Glomerular endothelial cell (primary cell): ENCODE data around the gene CORO2B. TPM values are rescaled to one million over a fixed set of nuclear protein-coding genes. Genes with fewer than 3 reads are reported as not detected.
"Not testable (repeated sequence)": the region's sequence is repeated elsewhere in the genome, so short reads cannot be mapped to it uniquely, and the experiment has no call there.

ENCODE experiments used
- DNase-seq: peaks from one replicate; pipeline ENCODE4 v3.0.0-alpha.2; 2011; ENCODE audit warnings: low read depth, low spot score; ENCODE audit errors: extremely low read depth
- total RNA-seq: library from RNA; depleted of rRNA; stranded (reverse); fragments of >200 nt; gene quantifications from 2 replicates; pipeline ENCODE4 v1.2.3, GENCODE V29; 2015

The CORO2B gene
- total RNA-seq, 1 donor from 2014 or later: 7.8 TPM

DNA sequence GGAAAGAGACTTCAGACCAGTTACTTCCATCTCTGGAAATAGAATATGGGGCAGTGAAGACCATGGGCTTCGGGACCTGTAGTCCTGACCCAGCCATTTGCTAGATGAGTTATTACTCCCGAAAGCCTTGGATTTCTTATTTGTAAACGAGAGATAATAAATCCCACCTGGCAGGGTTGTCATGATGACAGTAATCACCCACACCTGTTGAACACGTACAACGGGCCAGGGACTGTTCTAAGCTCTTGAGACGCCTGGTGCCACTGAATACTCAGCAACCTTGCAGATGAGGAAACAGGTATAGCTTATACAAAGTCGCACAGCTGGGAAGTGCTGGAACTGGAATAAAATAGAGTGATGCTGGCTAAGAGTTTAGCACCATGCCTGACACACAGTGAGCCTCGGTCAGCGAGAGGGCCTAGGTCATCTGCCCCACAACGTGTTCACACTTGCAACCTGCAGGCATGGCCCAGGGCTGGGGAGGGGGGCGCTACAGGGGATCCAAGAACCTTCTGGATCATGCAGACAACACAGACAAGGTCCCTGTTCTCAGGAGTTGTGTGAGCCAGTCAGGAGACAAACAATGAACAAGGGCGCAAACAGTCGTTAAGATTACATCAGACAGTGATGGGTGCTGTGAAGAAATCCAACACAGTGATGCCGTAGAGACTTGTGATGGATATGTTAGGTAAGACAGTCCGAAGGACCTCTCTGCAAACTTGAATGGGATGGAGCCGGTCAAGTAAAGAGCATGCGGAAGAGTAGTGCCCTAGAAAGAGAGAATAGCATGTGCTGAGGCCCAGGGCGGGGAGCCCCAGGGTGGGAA is 89.2 kb downstream of the CORO2B start:
- DNase-seq: no peak

DNA sequence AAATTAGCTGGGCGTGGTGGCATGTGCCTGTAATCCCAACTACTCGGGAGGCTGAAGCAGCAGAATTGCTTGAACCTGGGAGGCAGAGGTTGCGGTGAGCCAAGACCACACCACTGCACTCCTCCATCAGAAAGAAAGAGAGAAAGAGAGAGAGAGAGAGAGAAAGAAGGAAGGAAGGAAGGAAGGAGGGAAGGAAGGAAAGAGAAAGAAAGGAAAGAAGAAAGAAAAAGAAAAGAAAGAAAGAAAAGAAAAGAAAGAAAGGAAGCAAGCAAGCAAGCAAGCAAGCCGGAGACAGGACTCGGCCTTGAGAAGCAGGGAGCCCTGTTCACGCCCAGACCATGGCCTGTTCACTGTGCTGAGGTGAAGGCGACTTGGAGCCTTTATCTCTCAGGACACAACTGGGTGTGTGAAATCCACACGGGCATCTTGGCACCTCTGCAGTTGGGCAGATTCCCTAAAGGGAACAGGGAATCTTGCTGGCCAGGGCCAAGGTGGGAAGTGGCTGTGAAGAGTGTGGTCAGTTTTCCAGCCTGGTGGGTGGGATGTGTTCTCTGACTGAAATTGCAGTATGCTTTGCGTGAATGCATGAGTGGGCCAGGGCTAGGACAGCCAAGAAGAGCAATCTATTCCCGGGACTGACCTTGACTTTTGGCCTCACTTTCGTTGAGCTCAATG is 90.3 kb downstream of the CORO2B start:
- no peak for DNase-seq

DNA sequence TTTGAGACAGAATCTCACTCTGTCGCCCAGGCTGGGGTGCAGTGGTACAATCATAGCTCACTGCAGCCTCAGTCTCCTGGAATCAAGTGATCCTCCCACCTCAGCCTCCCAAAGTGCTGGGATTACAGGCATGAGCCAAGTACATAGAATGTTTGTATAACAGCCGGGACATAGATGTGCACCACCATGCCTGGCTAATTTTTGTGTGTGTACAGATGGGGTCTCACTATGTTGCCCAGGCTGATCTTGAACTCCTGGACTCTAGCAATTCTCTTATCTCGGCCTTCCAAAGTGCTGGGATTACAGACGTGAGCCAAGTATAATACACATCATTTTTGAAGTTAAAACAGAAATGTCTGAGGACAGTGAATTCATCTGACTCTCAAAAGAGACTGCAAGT is 93.5 kb downstream of the CORO2B start:
- no peak for DNase-seq

DNA sequence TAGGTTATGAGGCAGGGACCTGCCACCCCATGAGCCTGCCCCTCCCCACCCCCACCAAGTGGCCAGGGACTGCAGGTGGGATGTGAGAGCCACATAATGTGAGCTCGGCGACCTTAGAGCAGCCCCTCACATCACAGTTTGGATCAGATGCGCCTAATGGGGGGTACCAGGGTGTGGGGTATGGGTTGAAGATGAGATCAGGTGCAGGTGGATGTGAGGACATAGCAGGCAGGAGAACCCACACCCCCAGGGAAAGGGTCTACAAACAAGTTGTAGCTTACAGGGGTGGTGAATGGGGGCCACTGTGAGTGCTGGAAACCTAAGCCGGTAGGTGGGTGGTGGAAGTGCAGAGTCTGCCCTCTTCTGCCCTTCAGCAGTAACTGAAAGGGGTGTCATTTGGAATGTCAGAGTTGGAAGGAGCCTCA is 94.0 kb downstream of the CORO2B start:
- DNase-seq: no peak

DNA sequence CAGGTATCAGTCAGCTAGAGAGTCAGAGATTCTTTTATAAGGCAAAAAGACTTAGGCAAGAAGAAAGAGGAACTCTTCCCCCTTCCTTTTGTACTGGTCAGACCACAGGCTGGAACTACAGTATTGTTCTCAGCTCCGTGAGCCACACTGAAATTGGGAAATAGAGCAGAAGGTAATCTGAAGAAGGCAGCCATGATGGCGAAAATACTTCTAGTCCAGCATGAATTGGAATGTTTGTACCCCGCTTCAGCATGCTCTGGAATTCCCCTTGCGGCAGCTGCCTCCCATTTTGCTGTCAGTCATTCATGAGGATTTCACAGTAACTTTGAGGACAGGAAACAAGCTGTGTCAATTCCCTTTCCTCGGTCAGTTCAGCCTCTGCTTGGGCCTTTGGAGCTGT is 96.2 kb downstream of the CORO2B start:
- no peak for DNase-seq

DNA sequence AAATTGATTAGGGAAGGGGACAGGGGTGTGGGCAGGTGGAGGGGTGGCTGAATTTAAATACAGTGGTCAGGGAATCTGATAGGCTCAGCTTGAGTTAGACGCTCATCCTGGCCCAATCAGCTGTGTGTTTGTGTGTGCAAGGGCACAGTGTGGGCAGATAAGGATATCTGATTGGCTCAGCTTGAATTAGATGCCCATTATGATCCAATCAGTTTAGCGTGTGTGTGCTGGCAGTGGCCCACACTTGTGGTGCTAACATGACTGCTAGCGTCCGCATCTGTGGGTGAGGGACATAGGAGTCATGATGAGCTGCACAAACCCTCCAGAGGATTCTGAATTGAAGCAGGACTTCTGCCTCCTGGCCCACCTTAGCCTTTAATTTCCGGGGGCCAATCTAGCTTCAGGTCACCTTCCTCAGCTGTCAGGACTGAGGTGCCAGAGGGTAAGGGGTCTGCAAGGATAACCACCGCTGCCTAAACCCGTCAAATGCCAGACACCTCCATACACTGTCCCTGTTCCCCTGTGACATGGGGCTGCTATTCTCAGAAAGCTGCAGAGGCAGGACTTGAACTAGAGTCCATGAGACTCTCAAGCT is 97.3 kb downstream of the CORO2B start:
- no peak for DNase-seq

DNA sequence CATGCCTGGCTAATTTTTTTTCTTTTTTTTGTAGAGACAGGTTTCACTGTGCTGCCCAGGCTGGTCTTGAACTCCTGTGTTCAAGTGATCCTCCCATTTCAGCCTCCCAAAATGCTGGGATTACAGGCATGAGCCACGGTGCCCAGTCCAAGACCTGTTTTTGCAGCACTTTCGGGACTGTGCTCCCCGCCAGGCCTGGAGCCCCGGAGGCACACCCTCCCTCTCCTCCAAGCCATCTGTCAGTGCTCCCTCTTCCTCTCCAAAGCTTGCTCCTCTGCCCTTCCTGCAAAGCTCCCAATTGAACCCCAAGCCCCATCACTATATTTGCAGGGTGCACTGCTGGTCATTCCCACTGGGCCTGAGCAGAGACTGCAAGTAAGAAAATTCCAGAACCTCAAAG is 98.1 kb downstream of the CORO2B start:
- no peak for DNase-seq

DNA sequence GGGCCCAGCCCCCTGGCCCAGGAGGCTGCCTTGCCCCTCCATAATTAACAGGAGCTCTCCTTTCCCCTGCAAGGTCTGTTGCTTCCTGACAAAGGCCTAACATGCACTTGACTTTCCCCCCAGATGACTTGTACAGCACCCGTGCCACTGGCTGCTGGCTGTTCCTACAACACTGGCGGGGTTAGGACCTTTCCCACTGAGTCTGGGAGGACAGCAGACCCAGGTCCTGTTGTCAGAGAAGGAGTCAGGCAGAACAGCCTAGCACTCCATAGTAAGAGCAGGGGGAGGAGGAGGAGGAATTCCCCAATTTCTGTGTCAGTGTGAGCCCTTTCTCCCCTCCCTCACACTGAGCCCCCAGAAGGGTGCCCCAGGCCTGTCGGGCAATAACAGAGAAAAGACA is 99.2 kb downstream of the CORO2B start:
- no peak for DNase-seq

DNA sequence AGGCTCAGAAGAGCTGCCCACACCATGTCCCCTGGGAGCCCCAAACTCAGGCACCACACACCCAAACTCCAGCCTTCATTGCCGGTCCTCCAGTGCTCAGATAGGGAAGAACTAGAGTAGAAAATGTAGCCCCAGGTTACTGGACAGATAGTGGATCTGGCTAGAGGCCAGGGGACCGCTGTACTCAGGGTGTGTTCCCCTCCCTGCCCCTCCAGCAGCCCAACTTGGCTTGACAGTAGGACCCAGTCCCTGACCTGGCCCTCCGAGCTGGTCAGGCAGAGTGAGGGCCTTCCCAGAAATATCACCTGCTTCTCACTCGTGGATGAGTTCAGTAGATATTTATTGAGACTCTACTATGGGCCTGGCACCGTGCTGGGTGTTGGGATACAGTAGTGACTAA is 100.0 kb downstream of the CORO2B start:
- no peak for DNase-seq

DNA sequence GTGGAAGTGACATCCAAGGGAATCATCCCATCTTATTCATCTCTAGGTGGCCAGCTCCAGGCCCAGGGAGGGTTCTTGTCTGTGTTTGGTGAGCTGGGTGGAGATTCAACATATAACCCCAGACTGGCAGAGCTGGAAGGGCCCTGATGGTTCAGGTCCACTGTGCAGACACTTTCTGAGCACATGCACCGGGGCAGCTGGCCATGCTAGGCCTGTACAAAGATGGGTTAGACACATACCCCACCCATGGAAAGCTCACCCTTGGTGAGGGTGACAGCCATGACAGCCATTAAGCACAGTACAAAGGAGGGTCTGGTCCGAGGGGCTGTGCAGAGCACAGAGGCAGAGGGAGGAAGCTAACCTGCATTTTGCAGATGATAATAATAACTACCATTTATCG is 100.4 kb downstream of the CORO2B start:
- no peak for DNase-seq

DNA sequence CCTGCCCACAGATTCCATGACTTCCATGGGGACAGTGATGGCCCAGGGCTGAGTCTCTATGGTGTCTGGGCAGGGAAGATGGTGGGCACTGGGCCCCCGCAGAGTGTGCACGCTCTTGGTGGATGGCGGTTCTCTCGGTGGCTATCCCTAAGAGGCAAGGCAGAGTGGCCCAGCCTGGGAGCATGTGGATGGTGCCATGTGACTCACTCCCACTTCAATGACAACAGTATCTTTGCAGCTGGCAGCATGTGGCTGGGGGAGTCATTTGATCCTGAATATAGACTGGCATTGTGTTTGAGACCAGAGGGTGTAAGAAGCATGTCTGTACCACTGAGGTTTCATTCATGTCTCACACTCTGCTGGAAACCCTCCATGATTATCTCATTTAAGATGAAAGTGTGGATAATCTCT is 101.2 kb downstream of the CORO2B start:
- no peak for DNase-seq

DNA sequence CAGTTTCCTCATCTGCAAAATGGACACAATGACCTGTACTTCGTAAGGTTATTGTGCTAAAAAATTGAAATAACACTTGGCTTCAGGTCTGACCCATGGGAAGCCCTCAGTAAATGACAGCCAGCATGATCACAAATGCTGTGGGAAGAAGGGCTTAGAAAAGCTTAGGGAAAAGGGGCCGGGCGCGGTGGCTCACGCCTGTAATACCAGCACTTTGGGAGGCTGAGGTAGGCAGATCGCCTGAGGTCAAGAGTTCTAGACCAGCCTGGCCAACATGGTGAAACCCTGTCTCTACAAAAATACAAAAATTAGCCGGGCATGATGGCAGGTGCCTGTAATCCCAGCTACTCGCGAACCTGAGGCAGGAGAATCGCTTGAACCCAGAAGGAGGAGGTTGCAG is 102.0 kb downstream of the CORO2B start:
- DNase-seq: not testable (repeated sequence)

DNA sequence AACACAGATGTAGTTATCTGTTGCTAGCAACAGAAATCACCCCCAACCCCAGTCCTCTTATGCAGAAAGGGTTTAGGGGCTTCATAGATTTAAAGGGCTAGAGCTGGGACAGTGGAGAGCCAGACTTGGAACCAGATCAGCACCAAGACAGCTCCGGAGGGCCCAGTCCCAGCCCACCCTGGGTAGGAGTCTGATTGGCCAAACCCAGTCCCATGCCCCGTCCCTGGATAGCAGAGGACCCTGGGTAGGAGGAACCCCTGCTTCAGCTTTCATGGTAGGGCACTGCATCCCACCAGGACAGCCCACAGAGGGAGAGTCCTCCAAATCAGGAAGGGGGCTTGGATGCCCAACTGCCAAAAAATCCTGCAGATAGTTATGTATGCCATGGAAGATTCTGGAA is 103.0 kb downstream of the CORO2B start:
- DNase-seq: no peak

DNA sequence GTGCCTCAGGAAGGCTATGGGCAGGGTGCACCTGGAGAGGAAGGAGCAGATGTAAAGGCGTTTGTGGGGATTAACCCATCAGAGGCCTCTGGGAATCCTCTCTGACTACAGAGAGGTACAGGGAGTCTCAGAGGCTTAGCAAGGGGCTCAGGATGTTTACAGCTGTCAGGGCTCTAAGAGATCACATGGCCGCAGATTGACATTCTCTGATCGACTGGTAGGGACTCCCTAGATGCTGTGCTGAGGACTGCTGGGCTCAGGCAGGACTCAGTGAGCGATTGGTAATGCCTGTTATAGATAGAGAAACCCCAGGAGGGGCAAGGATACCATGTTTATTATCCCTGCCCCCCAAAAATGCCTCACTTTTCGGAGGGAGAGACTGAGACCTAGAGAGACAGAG is 103.5 kb downstream of the CORO2B start:
- no peak for DNase-seq

DNA sequence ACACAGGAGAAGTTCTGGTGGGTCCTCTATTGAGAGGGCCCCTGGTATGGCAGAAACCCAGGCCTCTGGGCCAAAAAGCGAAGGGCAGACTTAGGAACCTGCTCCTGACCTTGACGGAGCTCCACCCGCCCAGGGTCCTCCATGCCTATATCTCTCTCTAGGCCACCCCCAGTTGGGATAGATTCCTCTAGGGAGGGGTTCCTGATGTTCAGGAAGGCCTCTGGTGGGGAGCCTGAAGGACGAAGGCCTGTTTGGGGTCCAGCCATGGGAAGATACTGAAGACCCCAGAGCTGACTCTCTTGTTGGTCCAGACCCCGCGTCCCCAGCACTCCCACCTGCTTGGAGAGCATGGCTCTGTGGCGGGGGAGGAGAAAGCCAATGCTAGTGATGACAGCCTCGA is 104.2 kb downstream of the CORO2B start:
- DNase-seq: no peak

DNA sequence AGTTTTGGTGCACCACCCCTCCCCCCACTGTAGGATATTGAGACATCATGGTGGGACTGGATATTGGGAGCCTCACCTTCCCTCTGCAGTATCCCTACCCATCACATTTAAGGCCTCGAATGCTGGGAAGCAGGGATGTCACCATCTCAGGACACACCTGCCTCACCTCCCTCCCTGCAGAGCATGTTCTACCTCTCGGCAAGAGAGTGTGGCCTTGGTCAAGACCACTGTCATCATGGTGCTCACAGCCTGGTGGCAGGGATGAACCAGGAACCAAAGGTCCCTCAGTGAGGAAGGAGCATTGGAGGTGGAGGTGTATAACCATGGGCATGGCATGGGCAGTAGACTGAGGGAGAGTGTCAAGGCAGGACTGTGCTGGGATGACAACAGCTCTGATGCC is 104.8 kb downstream of the CORO2B start:
- no peak for DNase-seq

DNA sequence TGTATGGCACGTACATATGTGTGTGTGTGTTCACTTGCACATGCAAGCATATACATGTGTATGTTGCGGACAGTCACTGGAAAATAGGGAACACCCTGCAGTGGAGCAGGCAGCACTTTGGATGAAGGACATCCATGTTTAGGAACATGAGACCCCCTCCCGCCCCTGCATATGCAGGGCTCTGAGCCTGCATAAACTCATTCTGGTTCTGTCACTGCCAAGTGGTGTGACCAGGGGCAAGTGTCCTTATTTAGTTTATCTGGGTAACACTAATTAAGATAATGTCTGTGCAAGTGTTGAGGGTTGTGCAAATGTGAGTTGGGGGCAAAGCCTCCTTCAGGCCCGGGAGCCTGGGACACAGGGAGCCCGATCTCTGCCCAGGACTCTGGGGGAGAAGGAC is 105.7 kb downstream of the CORO2B start:
- no peak for DNase-seq

DNA sequence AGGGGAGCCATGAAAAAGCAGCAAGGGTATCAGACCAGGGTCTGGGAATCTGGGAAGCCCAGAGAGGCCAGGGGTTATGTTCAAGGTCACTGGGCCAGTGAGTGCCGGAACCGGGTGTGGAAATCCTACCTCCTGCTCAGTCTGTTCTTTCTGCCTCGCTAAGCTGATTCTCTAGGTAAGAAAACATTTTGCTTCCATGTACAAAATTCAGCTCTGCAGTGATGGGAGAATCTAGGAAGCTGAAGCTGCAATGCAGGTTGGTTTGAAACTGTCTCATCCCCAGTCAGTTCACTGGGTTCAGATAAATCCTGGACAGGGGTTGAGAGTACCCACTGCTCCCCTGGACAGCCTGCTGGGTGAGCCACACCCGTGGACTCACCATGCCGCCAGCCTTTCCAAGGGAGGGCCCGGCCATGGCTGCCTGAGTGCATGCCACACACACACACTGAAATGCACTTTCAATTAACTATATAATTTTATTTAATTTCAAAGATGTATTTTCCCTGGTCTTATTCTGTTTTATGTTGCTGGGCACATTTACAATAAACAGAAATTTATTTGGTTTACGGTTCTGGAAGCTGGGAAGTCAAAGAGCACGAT is 108.4 kb downstream of the CORO2B start:
- no peak for DNase-seq

DNA sequence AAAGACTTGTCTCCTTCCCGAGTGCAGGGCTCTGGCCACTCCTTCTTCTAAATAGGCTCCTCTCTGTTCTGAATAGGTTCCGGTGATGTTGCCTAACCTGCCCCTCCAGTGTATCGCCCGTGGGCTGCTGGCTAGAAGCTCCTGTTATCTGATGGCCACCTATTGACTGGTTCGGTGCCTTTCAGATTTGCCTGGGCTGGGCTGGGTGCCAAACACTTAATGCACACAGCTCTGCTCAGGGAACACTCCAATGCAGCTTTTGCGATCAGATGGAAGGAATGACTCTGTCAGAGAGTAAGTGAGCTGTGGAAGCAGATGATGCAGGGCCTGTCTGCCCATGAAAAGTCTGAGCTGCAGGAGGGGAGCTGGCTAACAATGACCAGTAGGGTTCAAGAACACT is 112.9 kb downstream of the CORO2B start:
- no peak for DNase-seq

DNA sequence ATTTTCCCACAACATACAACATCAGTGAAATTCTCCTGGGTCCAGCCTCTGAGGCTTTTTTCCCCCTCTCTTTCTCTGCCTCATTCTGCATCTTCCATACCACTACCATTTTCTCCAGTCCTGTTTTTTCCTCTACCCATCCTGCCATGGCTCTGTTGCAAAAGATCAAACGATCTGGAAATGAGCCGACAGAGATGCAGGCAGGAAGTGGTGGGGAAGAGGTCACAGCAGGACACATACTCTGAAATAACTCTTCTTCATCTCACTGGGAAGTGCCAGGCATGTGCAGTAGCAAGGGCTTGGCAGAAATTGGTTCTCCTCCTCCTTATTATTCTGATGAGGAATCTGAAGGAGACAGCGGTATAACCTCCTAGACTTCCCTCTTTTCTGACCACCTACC is 114.3 kb downstream of the CORO2B start:
- no peak for DNase-seq

DNA sequence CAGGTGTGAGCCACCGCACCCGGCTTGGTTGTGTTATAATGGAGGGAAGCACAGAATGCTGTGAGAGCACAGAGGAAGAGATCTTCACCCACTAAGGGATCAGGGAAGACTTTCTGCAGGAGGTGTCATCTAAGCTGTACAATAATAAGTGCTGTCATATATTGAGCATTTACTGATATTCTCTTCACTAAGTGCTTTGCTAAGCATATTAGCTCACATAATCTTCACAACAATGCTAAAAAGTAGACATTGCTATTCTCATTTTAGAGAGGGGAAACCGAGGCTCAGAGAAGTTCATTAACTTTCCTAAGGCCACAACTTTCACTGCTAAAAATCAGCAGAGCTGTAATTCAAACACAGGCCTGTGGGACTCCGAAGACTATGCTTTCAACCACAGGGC is 115.3 kb downstream of the CORO2B start:
- DNase-seq: no peak
